ENCODE measurements around the gene METTL22.

METTL22 gene

DNA sequence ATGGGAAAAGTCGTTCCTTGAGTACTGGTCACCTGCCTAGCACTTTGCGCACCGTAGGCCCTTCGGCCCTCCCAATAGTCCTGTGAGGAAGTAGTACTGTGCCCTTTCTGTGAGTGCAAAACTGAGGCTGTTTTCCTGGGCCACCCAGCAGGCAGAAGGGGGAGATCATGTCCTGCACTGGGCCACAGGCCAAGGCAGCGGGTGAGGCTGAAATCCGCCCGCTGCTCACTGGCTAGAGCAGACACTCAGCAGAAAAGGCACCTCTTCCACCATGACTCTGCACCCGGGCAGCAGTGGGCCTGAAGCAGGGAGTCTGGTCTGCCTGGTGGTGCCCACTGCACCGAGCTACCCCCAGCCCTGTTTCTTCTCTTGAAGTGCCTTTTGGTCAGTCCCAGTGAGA lies 20.2 kb downstream of the METTL22 start:
- TF ChIP-seq, protein P1, sequence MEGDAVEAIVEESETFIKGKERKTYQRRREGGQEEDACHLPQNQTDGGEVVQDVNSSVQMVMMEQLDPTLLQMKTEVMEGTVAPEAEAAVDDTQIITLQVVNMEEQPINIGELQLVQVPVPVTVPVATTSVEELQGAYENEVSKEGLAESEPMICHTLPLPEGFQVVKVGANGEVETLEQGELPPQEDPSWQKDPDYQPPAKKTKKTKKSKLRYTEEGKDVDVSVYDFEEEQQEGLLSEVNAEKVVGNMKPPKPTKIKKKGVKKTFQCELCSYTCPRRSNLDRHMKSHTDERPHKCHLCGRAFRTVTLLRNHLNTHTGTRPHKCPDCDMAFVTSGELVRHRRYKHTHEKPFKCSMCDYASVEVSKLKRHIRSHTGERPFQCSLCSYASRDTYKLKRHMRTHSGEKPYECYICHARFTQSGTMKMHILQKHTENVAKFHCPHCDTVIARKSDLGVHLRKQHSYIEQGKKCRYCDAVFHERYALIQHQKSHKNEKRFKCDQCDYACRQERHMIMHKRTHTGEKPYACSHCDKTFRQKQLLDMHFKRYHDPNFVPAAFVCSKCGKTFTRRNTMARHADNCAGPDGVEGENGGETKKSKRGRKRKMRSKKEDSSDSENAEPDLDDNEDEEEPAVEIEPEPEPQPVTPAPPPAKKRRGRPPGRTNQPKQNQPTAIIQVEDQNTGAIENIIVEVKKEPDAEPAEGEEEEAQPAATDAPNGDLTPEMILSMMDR (IDR thresholded peaks at IDR 0.05; ENCODE audit: unreplicated experiment in 3 of 3): no peak
- H3K36me3 Mint-ChIP-seq (ENCODE audit: low read depth): peaks cover 80% of the 10 kb centered on the region
- H3K27ac Mint-ChIP-seq: no peak overlapping the region
- no peaks in the 10 kb centered on the region for H3K4me1 Mint-ChIP-seq
- no peaks in the 10 kb centered on the region for H3K27me3 Mint-ChIP-seq (ENCODE audit: low read depth)
- no peaks in the 10 kb centered on the region for H3K9me3 Mint-ChIP-seq
- no peak overlapping the region for H3K4me3 Mint-ChIP-seq

DNA sequence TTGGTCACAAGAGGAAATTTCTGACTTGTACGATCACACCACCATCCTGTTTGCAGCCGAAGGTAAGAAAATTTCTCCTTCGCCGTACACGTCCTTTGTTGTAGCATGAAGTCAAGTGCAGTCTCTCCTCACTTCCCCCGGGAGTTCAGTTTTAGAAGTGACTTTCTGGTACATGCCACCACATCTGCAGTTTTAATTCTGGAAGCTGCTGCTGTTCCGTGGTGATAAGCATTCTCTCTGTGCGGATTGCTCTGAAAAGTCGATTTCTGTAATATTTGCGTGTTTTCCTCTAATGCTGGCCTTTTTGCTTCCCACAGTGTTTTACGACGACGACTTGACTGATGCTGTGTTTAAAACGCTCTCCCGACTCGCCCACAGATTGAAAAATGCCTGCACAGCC lies 20.6 kb downstream of the METTL22 start:
- no peak overlapping the region for H3K4me3 Mint-ChIP-seq
- H3K9me3 Mint-ChIP-seq: no peaks in the 10 kb centered on the region
- H3K4me1 Mint-ChIP-seq: no peaks in the 10 kb centered on the region
- peaks cover 81% of the 10 kb centered on the region for H3K36me3 Mint-ChIP-seq (ENCODE audit: low read depth)
- no peaks in the 10 kb centered on the region for H3K27me3 Mint-ChIP-seq (ENCODE audit: low read depth)
- TF ChIP-seq, protein P1 (IDR thresholded peaks at IDR 0.05; ENCODE audit: unreplicated experiment in 3 of 3): no peak
- no peak overlapping the region for H3K27ac Mint-ChIP-seq

DNA sequence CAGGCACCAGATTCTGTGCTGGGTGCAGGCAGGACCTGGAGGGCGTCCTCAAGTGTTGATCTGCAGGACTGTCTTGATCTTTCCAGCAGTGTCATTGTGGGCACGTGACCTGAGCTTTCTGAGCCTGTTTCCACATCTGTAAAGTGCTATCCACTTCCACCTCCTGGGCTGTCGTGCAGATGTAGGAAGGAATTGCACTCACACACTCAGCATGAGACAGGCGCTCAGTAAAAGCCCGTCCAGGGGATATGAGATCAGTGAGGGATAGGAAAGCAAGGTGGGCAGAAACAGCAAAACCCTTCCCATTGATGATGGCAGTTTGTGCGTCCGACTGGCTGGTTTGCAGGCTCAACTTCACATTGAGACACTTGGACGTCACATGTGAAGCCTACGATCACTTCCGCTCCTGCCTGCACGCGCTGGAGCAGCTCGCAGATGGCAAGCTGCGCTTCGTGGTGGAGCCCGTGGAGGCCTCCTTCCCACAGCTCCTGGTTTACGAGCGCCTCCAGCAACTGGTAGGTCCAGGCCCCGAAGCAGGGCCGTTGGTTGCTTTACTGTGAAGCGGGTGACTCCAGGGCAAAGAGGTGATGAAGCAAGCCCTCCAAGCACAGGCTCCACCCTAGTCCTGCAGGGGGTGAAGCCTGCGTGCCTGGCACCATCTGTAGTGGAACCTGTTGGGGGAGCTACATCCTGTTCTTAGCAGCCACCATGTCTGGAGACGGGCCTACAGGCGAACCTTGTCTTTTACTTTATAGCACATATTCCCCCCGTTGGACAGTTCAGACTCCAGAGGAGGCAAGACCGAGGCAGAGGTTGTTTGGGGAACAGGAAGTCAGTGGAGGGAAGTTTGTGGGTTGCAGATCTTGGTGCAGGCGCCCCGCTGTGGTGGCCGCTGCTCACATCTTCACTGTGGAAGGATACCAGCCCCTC lies 23.0 kb downstream of the METTL22 start:
- Mint-ChIP-seq H3K27me3 (ENCODE audit: low read depth) (no peaks in the 10 kb centered on the region), H3K9me3 (no peaks in the 10 kb centered on the region), H3K4me1 (no peaks in the 10 kb centered on the region), H3K27ac (peak overlapping the region; percentile 71 to 90 (median 76)), H3K4me3 (no peak overlapping the region), H3K36me3 (ENCODE audit: low read depth) (peaks cover 82% of the 10 kb centered on the region)
- TF ChIP-seq, protein P1 (IDR thresholded peaks at IDR 0.05; ENCODE audit: unreplicated experiment in 3 of 3): no peak

DNA sequence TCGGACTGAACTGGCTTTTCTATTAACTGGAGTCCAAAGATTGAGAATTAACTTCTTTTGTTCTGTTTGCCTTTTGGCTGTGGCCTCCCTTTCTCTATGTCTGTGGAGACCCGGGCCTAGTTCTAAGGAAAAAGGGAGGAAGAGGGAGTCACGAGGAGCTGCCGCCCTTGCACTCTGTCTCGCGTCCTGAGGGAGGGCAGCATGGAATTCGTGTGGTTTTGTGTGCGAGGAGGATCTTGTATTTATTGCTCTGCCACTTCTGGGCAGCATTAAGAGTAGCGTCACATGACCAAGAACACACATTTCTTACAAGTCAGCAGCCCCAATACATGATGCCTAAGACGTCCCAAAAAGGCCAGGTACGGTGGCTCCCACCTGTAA lies 23.6 kb downstream of the METTL22 start:
- TF ChIP-seq, protein P1 (IDR thresholded peaks at IDR 0.05; ENCODE audit: unreplicated experiment in 3 of 3): no peak
- H3K4me1 Mint-ChIP-seq: no peaks in the 10 kb centered on the region
- H3K9me3 Mint-ChIP-seq: no peaks in the 10 kb centered on the region
- no peak overlapping the region for H3K4me3 Mint-ChIP-seq
- peaks cover 76% of the 10 kb centered on the region for H3K36me3 Mint-ChIP-seq (ENCODE audit: low read depth)
- H3K27ac Mint-ChIP-seq: peak overlapping the region; percentile 71 to 90 (median 76)
- no peaks in the 10 kb centered on the region for H3K27me3 Mint-ChIP-seq (ENCODE audit: low read depth)

DNA sequence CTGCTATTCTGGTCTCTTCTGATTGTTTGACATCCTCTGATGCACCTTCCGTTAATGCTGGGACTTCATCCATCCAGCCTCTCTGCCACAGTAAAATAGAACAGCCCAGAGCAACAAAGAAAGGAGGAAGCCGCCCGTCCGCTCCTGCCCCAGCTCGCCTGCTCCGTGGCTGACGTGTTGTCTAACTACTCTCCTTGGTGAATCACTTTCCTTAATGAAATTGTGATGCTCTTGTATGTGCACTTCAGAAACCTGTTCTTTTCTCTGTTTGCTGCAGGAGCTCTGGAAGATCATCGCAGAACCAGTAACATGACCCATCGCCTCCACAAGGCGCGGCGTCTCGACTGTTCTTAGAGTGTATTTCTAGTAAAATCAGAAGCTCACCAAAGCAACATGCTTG lies 24.3 kb downstream of the METTL22 start:
- Mint-ChIP-seq H3K9me3 (no peaks in the 10 kb centered on the region), H3K27ac (no peak overlapping the region), H3K4me1 (no peaks in the 10 kb centered on the region), H3K36me3 (ENCODE audit: low read depth) (peaks cover 74% of the 10 kb centered on the region), H3K27me3 (ENCODE audit: low read depth) (no peaks in the 10 kb centered on the region), H3K4me3 (no peak overlapping the region)
- TF ChIP-seq, protein P1 (IDR thresholded peaks at IDR 0.05; ENCODE audit: unreplicated experiment in 3 of 3): no peak

All from nephron (organoid).